Measurements from ENCODE around the gene USP34.
"Not testable (repeated sequence)": the region's sequence is repeated elsewhere in the genome, so short reads cannot be mapped to it uniquely, and the experiment has no call there.

USP34 gene

GRCh38 chr2:61184263-61184662 lies 286.6 kb downstream of the USP34 start:
- DNase-seq (ENCODE audit: low read depth in 2 of 2): no peak

- no peak for DNase-seq (ENCODE audit: low read depth in 2 of 2)
Observed at GRCh38 chr2:61183795-61184194, 287.1 kb downstream of the USP34 start.

- DNase-seq (ENCODE audit: low read depth in 2 of 2): no peak
Observed at GRCh38 chr2:61182059-61182383, 288.9 kb downstream of the USP34 start.

- DNase-seq (ENCODE audit: low read depth in 2 of 2): no peak
Observed at GRCh38 chr2:61181382-61182058, 289.4 kb downstream of the USP34 start.

DNA sequence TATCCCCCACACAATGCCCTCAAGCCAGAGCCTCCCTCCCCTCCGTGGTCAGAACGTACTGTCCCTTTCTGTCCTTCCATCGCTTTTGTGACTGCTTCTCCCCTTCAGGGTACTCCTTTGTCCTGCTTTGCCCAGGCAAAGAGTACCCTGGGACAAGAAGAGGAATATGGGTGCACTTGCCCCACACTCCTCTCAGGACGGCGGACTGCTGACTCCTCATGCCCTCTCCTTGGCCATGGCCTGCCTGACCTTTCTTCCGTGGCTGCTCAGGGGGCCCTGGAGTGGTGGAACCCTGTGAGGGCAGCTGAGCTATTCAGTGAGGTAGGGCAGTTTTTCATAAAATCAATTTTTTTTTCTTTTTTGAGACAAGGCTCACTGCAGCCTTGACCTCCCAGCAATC lies 290.2 kb downstream of the USP34 start:
- DNase-seq (ENCODE audit: low read depth in 2 of 2): no peak

DNA sequence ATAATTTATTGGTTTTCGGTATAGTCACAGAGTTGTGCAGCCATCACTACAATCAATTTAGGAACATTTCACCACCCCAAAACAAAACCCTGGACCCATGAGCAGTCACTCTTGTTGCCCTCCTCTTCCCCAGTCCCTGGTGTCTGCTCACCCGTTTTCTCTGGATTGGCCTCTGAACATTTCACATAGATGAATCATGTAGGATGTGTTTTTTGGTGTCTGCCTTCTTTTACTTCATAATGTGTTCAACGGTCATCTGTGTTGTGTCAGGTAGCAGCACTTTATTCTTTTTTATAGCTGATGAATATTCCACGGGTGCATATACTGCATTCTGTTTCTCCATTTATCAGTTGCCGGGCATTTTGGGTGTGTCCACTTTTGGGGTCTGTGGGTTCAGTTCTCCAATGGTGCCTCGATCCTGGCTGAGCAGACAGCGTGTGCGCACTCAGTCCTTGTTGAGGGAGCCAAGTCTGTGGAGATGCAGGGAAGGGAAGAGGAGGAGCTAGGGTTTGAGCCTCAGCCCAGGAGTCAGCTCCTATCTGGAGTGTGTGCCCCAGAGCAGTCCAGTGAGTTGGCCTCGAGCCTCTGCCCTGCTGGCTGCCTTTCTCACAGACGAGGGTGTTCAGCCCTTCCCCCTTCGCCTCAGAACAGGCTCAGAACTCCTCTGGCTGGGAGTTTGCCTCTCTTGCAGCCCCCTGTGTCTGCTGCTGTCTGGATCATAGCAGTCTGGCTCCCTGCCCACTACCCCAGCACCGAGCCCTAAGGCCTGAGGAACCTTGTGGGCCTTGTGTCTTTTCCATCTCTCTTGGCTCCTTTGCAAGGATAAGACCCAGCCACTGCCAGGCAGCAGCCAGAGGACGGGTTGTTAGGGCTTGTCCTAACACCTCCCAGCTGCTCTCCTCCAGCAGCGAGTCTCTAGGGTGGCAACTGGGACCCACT lies 290.9 kb downstream of the USP34 start:
- no peak for DNase-seq (ENCODE audit: low read depth in 2 of 2)

DNA sequence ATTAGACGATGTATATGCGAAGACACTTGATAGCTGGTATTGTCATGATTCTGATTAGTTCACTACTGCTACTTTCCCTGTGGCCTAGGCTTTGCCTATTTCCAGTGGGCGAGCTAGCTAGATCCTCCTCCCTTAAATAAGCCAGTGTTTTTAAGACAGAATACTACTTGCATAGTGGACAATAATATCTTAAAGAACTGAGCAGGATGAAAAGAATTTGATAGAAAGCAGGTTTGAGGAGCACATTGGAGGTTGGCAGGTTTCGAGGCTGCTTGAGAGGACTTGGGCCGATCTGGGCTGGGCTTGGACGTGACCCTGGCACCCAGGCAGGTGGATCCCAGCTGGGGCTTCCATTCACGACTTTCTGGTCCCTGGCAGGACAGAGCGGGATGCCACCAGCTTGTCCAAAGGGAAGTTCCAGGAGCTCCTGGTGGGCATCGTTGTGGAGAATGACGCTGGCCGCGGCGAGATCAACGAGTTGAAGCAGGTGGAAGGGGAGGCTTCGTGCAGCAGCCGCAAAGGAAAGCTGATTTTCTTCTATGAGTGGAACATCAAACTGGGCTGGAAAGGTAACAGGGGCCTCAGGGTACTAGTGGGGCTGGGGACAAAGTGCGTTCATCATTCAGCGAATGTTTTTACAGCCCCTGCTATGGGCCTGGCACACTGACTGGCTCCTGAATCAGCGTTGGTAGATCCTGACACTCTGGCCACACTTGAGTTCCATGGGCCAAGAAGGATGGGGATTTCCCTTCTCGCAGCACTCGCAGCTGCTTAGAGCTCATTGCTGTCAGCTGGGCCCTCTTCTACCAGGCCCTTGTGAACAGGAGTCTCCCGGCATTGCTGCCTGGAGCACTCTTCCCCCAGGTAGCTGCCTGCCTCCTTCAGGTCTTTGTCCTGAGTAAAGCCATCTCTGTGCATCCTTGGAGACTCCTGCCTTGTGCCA lies 292.0 kb downstream of the USP34 start:
- DNase-seq (ENCODE audit: low read depth in 2 of 2): no peak

- peak; percentile 12 to 17 for DNase-seq (ENCODE audit: low read depth in 2 of 2)
Observed at GRCh38 chr2:61177727-61178549, 292.9 kb downstream of the USP34 start.

- DNase-seq (ENCODE audit: low read depth in 2 of 2): peak; percentile 92 to 93
Observed at GRCh38 chr2:61176755-61177726, 293.8 kb downstream of the USP34 start.

- DNase-seq (ENCODE audit: low read depth in 2 of 2): no peak
Observed at GRCh38 chr2:61175036-61175435, 295.9 kb downstream of the USP34 start.

DNA sequence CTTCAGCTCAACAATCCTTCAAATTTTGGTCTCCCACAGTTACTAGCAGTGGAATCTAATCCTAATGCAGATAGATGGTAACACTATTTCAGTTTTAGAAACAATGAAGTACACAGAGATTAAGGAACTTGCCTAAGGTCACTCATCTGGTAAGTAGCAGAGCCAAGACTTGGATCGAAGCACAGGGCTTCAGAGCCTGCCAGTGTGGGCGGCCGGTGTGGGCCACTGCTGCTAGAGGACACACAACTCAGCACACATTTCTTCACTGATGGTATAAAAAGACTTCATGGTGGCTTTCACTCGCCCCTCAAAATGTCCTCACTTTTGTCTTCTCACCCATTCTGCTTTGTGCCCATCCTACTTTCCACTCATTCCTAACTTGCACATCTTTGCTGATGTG lies 297.8 kb downstream of the USP34 start:
- no peak for DNase-seq (ENCODE audit: low read depth in 2 of 2)

- DNase-seq (ENCODE audit: low read depth in 2 of 2): no peak
Observed at GRCh38 chr2:61172671-61173070, 298.2 kb downstream of the USP34 start.

DNA sequence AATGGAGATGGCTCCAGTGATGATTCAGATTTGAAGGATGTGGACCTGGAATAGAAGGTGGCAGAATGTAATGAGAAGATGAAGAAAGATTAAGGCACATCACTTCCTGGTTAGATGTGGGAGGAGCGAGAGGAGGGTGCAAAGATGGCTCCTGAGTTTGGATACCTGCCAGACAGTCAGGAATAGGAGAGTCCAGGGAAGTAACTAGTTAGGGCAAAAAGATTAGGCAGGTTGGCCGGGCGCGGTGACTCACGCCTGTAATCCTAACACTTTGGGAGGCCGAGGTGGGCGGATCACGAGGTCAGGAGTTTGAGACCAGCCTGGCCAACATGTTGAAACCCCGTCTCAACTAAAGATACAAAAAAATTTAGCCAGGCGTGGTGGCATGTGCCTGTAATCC lies 303.3 kb downstream of the USP34 start:
- no peak for DNase-seq (ENCODE audit: low read depth in 2 of 2)

GRCh38 chr2:61165946-61166345 lies 304.9 kb downstream of the USP34 start:
- DNase-seq (ENCODE audit: low read depth in 2 of 2): no peak

DNA sequence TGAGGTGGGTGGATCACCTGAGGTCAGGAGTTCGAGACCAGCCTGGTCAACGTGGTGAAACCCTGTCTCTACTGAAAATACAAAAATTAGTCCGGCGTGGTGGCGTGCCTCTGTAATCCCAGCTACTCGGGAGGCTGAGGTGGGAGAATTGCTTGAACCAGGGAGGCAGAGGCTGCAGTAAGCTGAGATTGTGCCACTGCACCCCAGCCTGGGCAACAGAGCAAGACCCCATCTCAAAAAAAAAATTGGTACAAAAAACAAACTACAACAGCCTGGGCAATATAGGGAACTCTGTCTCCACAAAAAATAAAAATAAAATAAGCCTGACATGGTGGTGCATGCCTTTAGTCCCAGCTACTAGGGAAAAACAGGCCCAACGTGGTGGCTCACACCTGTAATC lies 305.8 kb downstream of the USP34 start:
- not testable (repeated sequence) for DNase-seq (ENCODE audit: low read depth in 2 of 2)

DNA sequence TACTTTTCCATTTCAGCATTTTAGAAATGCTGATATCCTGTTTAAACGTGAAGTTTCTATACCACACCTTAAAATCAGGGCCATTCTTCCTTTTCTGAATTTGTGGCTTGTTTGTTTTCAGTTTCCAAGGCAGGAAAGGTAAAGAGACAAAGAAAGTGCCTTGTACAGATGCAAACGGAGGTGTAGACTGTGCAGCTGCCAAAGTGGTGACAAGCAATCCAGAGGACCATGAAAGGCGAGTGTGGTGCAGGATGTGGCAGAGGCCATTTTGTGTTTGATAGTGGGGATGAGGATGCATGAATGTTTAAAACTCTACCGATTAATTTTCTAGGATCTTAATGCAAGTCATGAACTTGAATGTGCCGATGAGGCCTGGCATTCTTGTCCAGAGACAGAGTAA lies 308.2 kb downstream of the USP34 start:
- DNase-seq (ENCODE audit: low read depth in 2 of 2): no peak

DNA sequence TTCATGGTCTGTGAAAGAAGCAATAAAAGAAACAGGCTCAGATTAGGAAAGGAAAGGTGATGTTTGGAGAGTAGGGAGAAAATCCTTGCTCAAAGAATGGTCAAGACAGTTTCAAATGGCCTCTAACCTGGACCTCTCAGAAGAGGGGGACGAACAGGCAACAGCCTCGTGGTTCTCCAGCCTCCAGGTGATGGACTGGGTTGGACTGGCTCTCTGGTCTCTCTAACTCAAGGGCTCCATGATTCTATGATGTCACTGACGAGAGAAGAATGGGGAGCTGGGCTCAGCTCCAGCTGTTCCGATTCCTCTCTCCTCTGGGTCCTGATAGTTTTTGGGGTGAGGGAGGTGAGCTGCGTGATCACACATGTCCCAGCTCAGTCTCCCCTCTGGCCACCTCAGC lies 309.0 kb downstream of the USP34 start, which contains the start of gene C2orf74:
Gene C2orf74 (plus strand): TSS at position 301 of the 400 bp plus-strand sequence. CDS start 327 bp downstream, outside the sequence.
- no peak for DNase-seq (ENCODE audit: low read depth in 2 of 2)

- no peak for DNase-seq (ENCODE audit: low read depth in 2 of 2)
Observed at GRCh38 chr2:61158356-61158955, 312.4 kb downstream of the USP34 start.

- DNase-seq (ENCODE audit: low read depth in 2 of 2): no peak
Observed at GRCh38 chr2:61157371-61158003, 313.4 kb downstream of the USP34 start.
